Non-pigmented ciliary epithelial cell (primary cell): Measurements from ENCODE around the gene SBNO1.
A peak's percentile ranks its signal among the peaks of the same experiment; 100 is the strongest.
"Not testable (repeated sequence)": the region's sequence is repeated elsewhere in the genome, so short reads cannot be mapped to it uniquely, and the experiment has no call there.

ENCODE experiments used
- DNase-seq: peaks from one replicate; pipeline ENCODE4 v3.0.0-alpha.2; 2010; ENCODE audit warnings: low read depth

The SBNO1 gene

GRCh38 chr12:123364532-123365024 lies at the start of gene SBNO1:
Gene SBNO1 (minus strand): TSS chr12:123364847. CDS start chr12:123350441, 14,406 bp downstream.
- no peak for DNase-seq

DNA sequence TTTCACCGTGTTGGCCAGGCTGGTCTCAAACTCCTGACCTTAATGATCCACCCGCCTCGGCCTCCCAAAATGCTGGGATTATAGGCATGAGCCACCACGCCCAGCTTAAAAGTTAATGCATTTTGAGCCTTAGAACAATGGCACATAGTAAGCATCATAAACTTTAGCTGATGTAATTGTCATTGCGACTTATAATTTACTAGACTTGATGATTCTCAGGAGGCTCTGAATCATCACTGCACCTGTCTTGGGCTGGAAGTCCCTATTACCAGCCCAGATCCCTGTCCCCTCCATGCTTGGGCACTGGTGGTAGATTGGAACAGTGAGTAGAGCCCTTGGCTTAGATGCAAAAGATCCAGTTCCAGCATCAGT lies 45.4 kb upstream of the SBNO1 start:
- DNase-seq: no peak

GRCh38 chr12:123409284-123410040 lies 44.8 kb upstream of the SBNO1 start:
- DNase-seq: not testable (repeated sequence)

- not testable (repeated sequence) for DNase-seq
Observed at GRCh38 chr12:123408619-123409018, 44.0 kb upstream of the SBNO1 start.

DNA sequence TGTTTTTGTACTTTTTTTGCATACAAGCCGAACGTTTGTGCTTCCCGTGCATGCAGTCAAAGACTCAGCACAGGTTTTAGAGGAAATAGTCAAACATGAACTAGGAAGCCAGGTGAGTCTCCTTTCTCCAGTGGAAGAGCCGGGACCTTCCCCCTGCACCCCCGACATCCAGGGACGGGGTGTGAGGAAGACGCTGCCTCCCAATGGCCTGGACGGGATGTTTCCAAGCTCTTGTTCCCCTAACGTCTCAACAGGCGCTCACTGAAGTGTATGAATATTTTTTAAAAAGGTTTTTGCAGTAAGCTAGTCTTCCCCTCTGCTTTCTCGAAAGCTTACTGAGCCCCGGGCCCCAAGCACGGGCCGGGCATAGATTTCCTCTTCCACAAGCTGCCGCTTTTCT lies 43.3 kb upstream of the SBNO1 start:
- DNase-seq: not testable (repeated sequence)

GRCh38 chr12:123407269-123407668 lies 42.6 kb upstream of the SBNO1 start:
- not testable (repeated sequence) for DNase-seq

- DNase-seq: no peak
Observed at GRCh38 chr12:123404581-123404980, 39.9 kb upstream of the SBNO1 start.

DNA sequence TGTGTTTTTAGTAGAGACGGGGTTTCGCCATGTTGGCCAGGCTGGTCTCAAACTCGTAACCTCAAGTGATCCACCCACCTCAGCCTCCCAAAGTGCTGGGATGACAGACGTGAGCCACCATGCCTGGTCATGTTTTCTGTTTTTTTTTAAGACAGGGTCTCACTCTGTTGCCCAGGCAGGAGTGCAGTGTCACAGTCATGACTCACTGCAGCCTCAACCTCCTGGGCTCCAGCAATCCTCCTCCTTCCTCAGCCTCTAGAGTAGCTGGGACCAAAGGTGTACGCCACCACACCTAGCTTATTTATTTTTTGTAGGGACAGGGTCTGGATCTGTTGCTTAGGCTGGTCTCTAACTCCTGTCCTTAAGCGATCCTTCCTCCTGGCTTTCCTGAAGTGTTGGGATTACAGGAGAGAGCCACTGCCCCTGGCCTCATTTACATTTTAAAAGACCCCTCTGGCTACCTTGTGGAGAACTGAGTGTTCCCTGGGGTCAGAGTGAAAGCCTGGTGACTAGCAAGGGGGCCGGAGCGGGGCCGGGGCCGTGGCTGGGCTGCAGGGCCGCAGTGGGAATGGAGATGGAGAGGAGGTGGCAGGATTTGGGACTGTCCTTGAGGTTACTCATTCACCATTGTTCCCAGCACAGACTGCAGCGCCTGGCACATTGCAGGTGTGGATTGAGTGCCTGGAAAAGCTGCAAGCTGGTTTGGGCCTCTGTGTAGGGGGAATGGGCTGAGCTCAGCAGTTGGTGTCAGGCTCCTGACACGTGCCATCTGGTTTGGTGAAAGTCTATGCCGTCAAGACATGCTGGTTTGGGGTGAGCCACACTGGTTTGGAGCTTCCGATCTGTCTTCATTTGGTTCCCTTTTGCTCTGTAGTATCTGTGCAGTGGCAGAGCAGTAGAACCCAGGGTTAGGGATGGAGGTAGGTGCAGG lies 37.4 kb upstream of the SBNO1 start:
- DNase-seq: no peak

DNA sequence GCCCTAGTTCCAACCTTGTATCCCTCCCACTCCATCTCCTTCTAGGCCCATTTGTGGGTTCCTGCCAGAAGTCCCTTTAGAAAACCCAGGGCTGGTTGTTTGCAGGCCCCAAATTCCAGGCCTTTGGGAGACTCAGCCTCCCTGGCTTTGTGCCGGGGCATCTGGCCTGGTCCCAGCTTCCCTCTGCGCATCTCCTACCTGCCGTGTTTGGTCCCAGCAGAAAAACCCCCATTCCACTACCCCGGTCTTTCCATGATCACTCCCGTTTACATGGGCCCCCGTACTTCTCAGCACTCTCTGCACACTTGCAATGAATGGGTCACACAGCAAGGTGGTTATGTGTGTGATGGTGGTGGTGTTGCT lies 34.6 kb upstream of the SBNO1 start:
- DNase-seq: no peak

DNA sequence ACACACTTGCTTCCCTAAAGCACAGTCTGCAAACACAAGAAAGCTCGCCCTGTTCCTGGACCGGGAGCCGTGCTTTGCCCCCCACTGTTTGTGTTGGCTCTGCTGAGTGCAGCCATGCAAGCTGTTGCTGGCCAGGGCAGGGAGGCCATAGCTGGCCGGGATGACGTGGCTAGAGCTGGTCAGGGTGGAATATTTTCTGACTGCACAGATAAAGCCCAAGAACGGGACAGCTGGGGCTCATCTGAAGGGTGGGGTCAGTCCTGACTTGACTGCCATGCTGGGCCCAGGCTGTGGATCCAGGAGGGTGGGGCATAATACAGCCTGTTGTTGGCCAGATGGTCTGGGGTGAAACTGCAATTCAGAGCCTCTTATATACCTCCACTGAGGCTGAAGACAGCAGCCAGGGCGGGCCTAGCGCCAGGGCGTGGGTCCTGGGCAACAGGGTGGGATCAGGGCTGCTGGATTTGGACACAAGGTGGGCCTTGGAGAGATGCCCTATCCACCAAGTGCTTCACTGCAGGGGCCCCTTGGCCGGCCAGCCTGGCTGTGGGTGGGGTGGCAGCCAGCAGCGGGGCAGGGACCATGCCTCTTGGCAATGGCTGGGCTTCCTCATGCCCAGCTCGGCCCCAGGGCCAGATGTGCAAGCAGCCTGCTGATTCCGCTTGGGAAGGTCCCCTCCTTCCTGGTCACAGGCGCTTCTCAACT lies 34.1 kb upstream of the SBNO1 start:
- peak; percentile 47 for DNase-seq

DNA sequence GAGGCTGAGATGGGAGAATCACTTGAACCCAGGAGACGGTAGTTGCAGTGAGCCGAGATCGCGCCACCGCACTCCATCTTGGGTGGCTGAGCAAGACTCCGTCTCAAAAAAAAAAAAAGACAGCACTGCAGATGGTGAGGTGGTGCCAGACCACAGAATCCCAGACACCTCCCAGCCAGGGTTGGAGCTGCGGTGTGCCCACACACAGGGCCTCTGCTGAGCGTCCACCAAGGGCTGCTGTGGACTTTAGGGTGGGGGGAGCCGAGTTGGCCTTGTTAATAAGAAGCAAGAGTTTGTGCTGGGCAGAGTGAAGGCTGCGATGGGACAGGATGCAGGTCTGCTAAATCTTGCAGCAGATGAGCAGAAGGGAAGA lies 33.5 kb upstream of the SBNO1 start:
- DNase-seq: no peak

DNA sequence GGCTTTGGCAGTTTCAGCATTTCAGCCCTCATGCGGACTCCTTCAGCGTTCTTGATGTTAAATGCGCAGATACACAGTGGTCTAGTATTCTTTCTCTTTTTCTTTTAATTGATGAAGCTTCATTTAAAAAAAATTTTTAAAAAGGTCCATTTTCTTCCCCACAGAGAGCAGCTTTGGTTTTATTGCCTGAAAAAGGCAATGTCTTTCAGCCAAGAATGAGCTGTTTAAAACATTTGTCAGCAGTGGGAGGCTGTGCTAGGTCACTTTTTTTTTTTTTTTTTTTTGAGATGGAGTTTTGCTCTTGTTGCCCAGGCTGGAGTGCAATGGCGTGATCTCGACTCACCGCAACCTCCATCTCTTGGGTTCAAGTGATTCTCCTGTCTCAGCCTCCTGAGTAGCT lies 32.8 kb upstream of the SBNO1 start:
- DNase-seq: no peak

- no peak for DNase-seq
Observed at GRCh38 chr12:123396954-123397353, 32.3 kb upstream of the SBNO1 start.

DNA sequence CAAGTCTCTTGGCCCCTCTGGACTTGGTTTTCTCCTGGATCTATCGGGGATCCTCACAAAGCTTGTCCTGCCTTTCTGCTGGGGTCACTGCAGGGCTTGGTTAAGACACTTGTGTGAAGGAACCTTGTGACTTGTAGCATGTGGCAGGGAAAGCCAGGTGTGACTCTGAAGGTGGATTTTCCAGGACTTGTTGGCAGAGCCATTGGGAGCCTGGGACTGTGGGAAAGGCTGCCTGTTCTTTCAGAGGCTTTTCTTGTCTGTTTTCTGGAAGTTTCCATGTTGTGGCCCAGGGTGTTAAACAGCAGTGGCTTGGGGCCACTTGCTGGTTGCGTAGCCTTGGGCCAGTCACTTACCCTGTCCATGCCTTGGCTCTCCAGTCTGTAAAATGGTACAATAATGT lies 31.9 kb upstream of the SBNO1 start:
- no peak for DNase-seq

- no peak for DNase-seq
Observed at GRCh38 chr12:123395236-123395635, 30.6 kb upstream of the SBNO1 start.

DNA sequence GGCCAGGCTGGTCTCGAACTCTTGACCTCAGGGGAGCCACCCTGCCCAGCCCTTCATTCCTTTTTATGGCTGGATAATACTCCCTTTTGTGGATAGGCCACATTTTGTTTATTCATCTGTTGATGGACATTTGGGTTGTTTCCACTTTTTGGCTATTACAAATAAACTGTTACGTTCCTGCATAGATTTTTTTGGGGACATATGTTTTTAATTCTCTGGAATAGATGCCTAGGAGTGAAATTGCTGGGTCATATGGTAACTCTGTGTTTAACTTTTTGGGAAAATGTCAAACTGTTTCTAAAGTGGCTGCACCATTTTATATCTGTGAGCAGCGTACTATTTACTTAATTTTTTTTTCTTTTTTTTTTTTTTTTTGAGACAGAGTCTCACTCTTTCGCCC lies 29.1 kb upstream of the SBNO1 start:
- no peak for DNase-seq

DNA sequence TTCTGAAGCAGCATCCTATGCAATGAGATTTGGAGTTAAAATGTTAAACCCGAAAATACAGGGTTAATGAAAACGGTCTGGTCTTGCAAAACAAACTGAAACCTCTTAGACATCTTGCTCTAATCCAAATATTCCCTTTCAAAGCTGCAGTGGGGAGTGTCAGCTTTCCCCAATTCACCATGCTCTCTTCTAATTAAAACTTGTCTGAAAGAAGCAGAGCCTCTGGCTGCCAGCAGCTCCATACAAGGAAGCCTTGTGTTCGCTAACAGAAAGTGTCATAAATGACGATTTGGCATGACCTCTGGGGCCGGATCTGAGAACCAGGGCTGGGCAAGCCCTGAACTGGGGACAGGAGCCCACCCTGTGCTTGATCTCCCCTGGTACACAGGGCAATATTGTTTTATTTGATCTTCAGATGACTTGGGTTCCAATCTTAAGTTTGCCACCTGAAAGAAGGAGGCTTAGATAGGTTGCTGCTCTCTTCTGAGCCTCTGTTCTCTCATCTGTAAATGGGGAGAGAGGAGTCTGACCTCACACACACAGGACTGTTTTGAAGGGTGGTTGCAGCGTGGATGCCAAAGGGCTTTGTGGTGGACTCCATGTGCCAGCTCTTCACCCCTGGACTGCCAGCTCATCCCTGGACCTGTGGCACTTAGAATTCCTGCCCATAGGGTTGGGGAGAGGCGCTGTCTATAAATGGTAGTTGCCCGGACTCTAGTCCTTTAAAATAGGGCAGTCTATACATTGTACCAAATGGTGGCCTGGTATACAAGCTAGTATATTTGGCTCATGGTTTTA lies 27.1 kb upstream of the SBNO1 start:
- no peak for DNase-seq

DNA sequence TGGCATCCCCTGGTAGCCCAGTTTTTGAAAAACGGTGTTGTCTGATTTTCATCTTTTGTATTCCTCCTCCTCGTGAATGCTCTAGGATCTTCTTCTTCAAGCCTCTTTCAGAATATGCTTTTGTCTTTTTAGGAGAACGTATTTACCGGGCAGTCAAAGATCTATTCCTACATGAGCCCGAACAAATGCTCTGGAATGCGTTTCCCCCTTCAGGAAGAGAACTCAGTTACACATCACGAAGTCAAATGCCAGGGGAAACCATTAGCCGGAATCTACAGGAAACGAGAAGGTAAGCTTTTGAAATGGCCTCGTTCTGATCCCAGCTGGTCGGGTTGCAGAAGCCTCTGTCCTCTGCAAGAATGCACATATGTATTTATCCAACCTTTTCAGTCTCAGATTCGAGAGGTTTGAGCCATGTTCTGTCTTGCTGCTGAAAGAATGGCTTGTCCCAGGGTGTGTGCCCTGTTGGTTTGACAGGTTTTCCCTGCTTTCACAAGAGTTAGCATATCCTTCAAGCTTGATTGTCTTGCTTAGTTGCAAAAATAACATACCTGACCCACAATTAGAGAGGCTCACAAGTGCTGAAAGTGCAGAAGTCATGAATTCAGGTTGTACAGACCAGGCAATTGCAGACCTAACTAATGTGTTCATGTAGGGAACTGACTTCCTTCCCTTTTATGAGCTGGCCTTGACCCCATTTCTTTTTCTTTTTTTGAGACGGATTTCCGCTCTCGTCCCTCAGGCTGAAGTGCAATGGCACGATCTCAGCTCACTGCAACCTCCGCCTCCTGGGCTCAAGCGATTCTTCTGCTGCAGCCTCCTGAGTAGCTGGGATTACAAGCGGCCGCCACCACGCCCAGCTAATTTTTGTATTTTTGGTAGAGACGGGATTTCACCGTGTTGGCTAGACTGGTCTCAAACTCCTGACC lies 26.1 kb upstream of the SBNO1 start:
- no peak for DNase-seq

DNA sequence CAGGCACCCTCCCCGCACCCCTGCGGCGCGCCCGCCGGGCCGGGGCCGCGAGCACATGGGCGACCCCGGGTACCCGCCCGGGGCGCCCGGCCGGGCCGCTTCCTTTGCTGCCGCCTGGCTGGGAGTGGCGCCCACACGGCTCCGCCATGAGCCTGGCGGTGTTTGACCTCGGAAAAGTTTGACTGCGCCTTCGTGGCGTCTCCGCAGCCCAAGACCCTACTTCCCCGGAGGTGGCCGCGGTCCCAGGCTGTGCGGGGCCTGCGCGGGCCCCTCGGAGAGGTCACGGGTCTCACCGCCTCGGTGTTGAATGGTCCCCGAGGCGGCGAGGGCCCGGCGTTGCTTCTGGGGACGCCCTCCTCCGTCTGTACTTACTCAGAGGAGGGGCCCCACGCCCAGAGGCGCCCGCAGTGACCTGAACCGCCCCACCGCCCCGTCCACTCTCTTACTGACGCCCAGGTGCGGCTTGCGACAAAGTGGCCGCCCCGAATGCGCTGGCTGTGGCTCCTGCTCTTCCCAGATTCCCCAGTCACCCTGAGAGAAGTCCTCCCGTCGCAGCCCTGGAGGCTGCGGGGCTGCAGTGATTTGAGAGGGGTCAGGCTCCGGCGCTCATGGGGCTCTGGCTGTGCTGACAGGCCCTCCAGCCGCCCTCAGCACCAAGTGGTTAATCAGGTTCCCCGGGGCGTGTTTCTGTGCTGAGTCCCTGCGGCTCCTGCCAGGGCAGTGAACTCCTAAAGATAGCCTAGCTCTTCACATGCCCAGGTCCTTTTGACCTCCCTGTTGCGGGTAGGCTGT lies 25.1 kb upstream of the SBNO1 start:
- no peak for DNase-seq
